Keratinocyte (primary cell): ENCODE results near the gene BICD2.

ENCODE experiments used
- CTCF ChIP-seq, 3 experiments: IDR thresholded peaks in 1 of 3; conservative IDR thresholded peaks in 1 of 3; optimal IDR thresholded peaks in 1 of 3; 2 replicates in 2 of 3; 3 replicates in 1 of 3; pipeline versions ENCODE3 to v1.5.1; 2011; ENCODE audit warnings: low read length in 3 of 3, mild to moderate bottlenecking in 3 of 3, moderate library complexity in 2 of 3, control low read depth in 1 of 3, inconsistent platforms in 1 of 3; ENCODE audit not compliant: insufficient read depth in 2 of 3; ENCODE audit errors: extremely low read depth in 1 of 3
- EZH2 ChIP-seq: IDR thresholded peaks from one replicate; pipeline ENCODE4 v1.6.1; 2012; ENCODE audit warnings: inconsistent platforms, mild to moderate bottlenecking, low read length, moderate library complexity

- no peak for TF ChIP-seq CTCF (optimal IDR thresholded peaks at IDR 0.05 in 1 of 3, IDR thresholded peaks at IDR 0.05 in 1 of 3, conservative IDR thresholded peaks at IDR 0.05 in 1 of 3; ENCODE audit: extremely low read depth in 1 of 3, insufficient read depth in 2 of 3, low read length in 3 of 3)
- no peak for TF ChIP-seq EZH2
These were observed 2.4 kb downstream of the BICD2 start for GRCh38 chr9:92762196-92762595.
